Skeletal muscle tissue (tissue), 4 donors: ENCODE results near the gene RO60. TPM values are rescaled to one million over a fixed set of nuclear protein-coding genes. Genes with fewer than 3 reads are reported as not detected.
"Not testable (repeated sequence)": the region's sequence is repeated elsewhere in the genome, so short reads cannot be mapped to it uniquely, and the experiment has no call there.

Experiments
- H3K27ac ChIP-seq: one replicate; pipeline ENCODE4 v1.7.0; 2013; ENCODE audit warnings: mild to moderate bottlenecking, low read depth, low read length, inconsistent platforms
- H3K27me3 ChIP-seq, 3 donors: one replicate each; pipeline ENCODE4 v1.7.0; 2013; ENCODE audit warnings: low read length in 3 of 3; ENCODE audit not compliant: control insufficient read depth in 3 of 3, insufficient read depth in 3 of 3
- H3K36me3 ChIP-seq, 3 donors: one replicate each; pipeline ENCODE4 v1.7.0; 2013; ENCODE audit warnings: low read length in 3 of 3; ENCODE audit not compliant: control insufficient read depth in 3 of 3, insufficient read depth in 3 of 3
- H3K4me1 ChIP-seq, 3 donors: one replicate each; pipeline ENCODE4 v1.7.0; 2013; ENCODE audit warnings: low read length in 3 of 3, mild to moderate bottlenecking in 3 of 3; ENCODE audit not compliant: control insufficient read depth in 3 of 3, insufficient read depth in 3 of 3
- H3K4me3 ChIP-seq, 3 donors: one replicate each; pipeline ENCODE4 v1.7.0; 2013; ENCODE audit warnings: low read length in 3 of 3
- H3K9ac ChIP-seq, 3 donors: one replicate each; pipeline ENCODE4 v1.7.0; 2013; ENCODE audit warnings: low read length in 3 of 3, mild to moderate bottlenecking in 3 of 3, moderate library complexity in 2 of 3, low read depth in 1 of 3
- H3K9me3 ChIP-seq, 3 donors: one replicate each; pipeline ENCODE4 v1.7.0; 2013; ENCODE audit warnings: low read length in 3 of 3; ENCODE audit not compliant: control insufficient read depth in 3 of 3
- total RNA-seq: library from RNA; depleted of rRNA; stranded (reverse); fragments of >200 nt; gene quantifications from one replicate; pipeline ENCODE4 v1.2.3, GENCODE V29; 2014
- donor health status: Osteomylitis.

Gene RO60
- total RNA-seq, 1 donor from 2014 or later = 78.8 TPM

DNA sequence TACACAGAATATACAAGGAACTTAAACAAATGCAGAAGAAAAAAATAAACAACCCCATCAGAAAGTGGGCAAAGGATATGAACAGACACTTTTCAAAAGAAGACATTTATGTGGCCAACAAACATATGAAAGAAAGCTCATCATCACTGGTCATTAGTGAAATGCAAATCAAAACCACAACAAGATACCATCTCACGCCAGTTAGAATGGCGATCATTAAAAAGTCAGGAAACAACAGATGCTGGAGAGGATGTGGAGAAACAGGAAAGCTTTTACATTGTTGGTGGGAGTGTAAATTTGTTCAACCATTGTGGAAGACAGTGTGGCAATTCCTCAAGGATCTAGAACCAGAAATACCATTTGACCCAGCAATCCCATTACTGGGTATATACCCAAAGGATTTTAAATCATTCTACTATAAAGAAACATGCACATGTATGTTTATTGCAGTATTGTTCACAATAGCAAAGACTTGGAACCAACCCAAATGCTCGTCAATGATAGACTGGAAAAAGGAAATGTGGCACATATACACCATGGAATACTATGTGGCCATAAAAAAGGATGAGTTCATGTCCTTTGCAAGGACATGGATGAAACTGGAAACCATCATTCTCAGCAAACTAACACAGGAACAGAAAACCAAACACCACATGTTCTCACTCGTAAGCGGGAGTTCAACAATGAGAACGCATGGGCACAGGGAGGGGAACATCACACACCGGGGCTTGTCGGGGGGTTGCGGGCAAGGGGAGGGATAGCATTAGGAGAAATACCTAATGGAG is 26.6 kb upstream of the RO60 start:
- H3K27me3 ChIP-seq, H3K4me3 ChIP-seq, H3K27ac ChIP-seq, H3K9ac ChIP-seq, H3K4me1 ChIP-seq, H3K9me3 ChIP-seq, H3K36me3 ChIP-seq: not testable (repeated sequence)

DNA sequence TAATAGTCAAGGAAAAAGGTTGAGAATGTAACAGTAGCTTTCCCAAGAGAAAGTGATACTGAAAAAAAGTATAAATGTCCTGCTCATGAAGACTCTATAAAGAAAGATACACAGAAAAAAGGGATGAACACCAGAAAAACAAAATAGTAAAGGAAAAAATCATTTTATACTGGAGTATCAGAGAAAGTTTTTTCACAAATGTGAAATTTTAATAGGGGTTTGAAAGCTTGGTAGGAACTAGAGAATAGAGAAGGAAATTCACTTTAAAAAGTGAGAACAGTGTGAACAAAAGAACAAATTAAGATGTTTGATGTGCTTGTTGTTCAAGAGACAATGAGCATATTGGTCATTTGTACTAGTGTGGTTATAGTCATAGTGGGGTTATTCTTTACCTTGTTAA is 25.8 kb upstream of the RO60 start:
- no peaks in the 10 kb centered on the region for H3K27me3 ChIP-seq
- H3K36me3 ChIP-seq = no peaks in the 10 kb centered on the region
- H3K27ac ChIP-seq = no peak overlapping the region
- no peak overlapping the region for H3K4me3 ChIP-seq
- H3K9me3 ChIP-seq = no peaks in the 10 kb centered on the region
- H3K9ac ChIP-seq = no peak overlapping the region
- H3K4me1 ChIP-seq = no peaks in the 10 kb centered on the region

DNA sequence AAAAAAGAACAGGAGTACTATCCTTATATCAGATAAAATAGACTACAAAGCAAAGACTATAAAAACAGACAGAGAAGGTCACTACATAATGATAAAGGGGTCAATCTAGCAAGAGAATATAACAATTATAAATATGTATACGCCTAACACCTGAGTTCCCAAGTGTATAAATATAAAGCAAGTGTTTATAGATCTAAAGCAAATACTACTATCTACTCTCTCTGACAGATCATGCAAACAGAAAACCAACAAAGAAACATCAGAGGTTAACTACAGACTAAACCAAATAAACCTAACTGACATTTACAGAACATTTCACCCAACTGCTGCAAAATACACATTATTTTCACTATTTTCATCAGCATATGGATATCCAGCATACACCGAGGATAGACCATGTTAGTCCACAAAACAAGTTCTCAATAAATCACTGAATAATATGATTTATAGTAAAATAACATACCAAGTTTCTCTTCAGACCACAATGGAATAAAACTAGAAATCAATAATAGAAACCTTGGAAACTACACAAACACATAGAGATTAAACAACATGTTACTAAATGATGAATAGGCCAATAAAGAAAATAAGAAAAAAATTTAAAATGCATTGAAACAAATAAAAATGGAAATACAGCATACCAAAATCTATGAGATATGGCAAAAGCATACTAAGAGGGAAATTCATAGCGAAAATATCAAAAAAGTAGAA is 22.9 kb upstream of the RO60 start:
- Histone ChIP-seq H3K9me3 (no peaks in the 10 kb centered on the region), H3K27ac (no peak overlapping the region), H3K4me1 (no peaks in the 10 kb centered on the region), H3K36me3 (no peaks in the 10 kb centered on the region), H3K9ac (no peak overlapping the region), H3K4me3 (no peak overlapping the region), H3K27me3 (no peaks in the 10 kb centered on the region)

GRCh38 chr1:193040011-193040410 is 19.4 kb upstream of the RO60 start:
- H3K4me3 ChIP-seq = no peak overlapping the region
- H3K36me3 ChIP-seq = peaks cover 0 to 6% (median 0%) of the 10 kb centered on the region in 3 donors
- no peaks in the 10 kb centered on the region for H3K4me1 ChIP-seq
- no peaks in the 10 kb centered on the region for H3K9me3 ChIP-seq
- no peak overlapping the region for H3K9ac ChIP-seq
- H3K27ac ChIP-seq = no peak overlapping the region
- no peaks in the 10 kb centered on the region for H3K27me3 ChIP-seq

- Histone ChIP-seq H3K27ac (no peak overlapping the region), H3K4me1 (no peaks in the 10 kb centered on the region), H3K27me3 (no peaks in the 10 kb centered on the region), H3K9ac (no peak overlapping the region), H3K4me3 (no peak overlapping the region), H3K9me3 (no peaks in the 10 kb centered on the region), H3K36me3 (peaks cover 0 to 7% (median 0%) of the 10 kb centered on the region in 3 donors)
Measured at GRCh38 chr1:193042766-193043691, 16.4 kb upstream of the RO60 start.

DNA sequence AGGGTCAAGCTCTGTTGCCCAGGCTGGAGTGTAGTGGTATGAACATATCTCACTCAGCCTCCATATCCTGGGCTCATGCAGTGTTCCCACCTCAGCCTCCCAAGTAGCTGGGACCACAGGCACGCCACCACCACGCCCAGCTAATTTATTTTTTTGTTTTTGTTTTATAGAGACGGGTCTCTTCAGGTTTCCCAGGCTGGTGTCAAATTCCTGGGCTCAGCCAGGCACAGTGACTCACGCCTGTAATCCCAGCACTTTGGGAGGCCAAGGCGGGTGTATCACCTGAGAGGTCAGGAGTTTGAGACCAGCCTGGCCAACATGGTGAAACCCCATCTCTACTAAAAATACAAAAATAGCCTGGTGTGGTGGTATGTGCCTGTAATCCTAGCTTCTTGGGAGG is 10.5 kb upstream of the RO60 start:
- H3K4me1 ChIP-seq, H3K27ac ChIP-seq, H3K4me3 ChIP-seq, H3K9me3 ChIP-seq, H3K27me3 ChIP-seq, H3K9ac ChIP-seq: not testable (repeated sequence)
- H3K36me3 ChIP-seq = peaks cover 0 to 21% (median 16%) of the 10 kb centered on the region in 3 donors

GRCh38 chr1:193054169-193054675 is 5.2 kb upstream of the RO60 start:
- Histone ChIP-seq H3K4me1 (peaks cover 7 to 20% (median 13%) of the 10 kb centered on the region in 3 donors), H3K4me3 (no peak overlapping the region), H3K27ac (no peak overlapping the region), H3K9ac (no peak overlapping the region), H3K27me3 (no peaks in the 10 kb centered on the region), H3K36me3 (peaks cover 0 to 11% (median 6%) of the 10 kb centered on the region in 3 donors), H3K9me3 (no peaks in the 10 kb centered on the region)

DNA sequence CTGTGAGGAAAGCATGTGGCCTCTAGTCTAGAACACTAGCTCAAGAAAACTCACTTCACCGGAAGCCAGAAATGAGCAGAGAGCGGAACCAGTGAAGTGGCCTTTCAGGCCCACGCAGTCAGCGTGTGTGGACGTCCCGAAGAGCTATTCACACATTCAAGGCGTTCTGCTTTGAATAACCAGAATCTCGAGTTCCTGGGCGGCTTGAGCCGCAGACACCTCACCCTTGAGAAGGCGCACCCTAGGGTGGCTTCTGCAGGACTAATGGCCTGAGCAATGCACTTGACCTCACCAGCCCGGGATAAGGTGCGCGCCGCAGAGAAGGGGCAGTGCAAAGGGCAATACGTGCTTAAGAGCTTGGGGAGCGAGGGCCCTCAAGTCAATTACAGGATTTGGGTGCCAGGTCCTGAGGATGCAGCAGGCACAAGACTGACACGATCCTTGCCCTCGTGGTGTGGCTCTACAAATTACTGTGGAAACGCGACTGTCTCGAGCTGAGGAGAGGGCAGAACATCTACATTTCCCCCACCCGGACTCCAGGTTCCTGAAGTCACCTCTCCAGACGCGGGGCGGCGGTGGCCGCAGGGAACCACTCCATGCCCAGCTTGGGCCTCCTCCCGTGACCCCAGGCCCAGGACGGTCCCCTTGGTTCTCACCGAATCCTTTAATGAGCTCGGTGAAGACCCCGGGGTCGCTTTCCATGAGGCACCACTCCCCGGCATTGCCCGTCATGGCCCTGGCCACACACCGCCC is 707 bp upstream of the RO60 start:
- H3K9me3 ChIP-seq = no peaks in the 10 kb centered on the region
- peak overlapping the region; percentile 97 for H3K27ac ChIP-seq
- H3K9ac ChIP-seq = peak overlapping the region; percentile 97 to 99 (median 99)
- H3K27me3 ChIP-seq = no peaks in the 10 kb centered on the region
- peaks cover 0 to 3% (median 0%) of the 10 kb centered on the region in 3 donors for H3K36me3 ChIP-seq
- peak overlapping the region; percentile 95 to 96 (median 96) for H3K4me3 ChIP-seq
- H3K4me1 ChIP-seq = peaks cover 14 to 31% (median 26%) of the 10 kb centered on the region in 3 donors

- Histone ChIP-seq H3K27me3 (no peaks in the 10 kb centered on the region), H3K9me3 (no peaks in the 10 kb centered on the region), H3K36me3 (peaks cover 0 to 3% (median 0%) of the 10 kb centered on the region in 3 donors), H3K9ac (peak overlapping the region; percentile 97 to 99 (median 99)), H3K4me3 (peak overlapping the region; percentile 95 to 96 (median 96)), H3K4me1 (peaks cover 14 to 31% (median 26%) of the 10 kb centered on the region in 3 donors), H3K27ac (peak overlapping the region; percentile 97)
Measured at GRCh38 chr1:193060115-193060403, 647 bp downstream of the RO60 start.
